KOPT-K1 (cell line): ENCODE data around the gene CAMTA1.

ENCODE experiments used
- H3K27ac ChIP-seq: fragments of 200-600 bp; sonication (generic); 2 replicates; pipeline ENCODE4 v1.5.1; 2016; ENCODE audit warnings: antibody characterized with exemption, mild to moderate bottlenecking, low read depth, low read length; ENCODE audit not compliant: poor library complexity, severe bottlenecking
- H3K36me3 ChIP-seq: fragments of 200-600 bp; sonication (generic); 2 replicates; pipeline ENCODE4 v1.5.1; 2017; ENCODE audit warnings: antibody characterized with exemption, mild to moderate bottlenecking, low read length, moderate library complexity; ENCODE audit not compliant: insufficient read depth
- H3K9me3 ChIP-seq: fragments of 200-600 bp; sonication (generic); 2 replicates; pipeline ENCODE4 v1.5.1; 2017; ENCODE audit warnings: antibody characterized with exemption, low read length, mild to moderate bottlenecking; ENCODE audit not compliant: insufficient read depth, poor library complexity, severe bottlenecking

CAMTA1 gene

DNA sequence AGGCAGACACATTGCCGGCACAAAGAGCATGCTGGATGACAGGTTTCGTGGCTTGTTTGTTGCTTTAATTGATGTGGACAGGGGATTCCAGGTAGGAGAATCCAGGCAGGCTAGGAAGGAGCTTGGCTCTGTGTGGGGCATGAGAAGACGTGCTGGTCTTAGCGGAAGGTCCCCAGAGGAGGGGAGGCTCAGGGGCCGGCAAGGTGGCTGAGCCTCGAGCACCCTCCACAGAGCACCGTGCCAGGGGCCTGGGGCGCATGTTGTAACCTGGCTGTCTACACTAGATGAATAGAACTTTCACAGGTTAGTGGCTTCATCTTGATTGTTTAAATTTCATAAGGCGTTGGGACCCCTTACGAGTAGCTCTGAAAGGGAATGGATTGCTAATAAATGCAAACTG, 223.1 kb downstream of the CAMTA1 start:
- Histone ChIP-seq H3K27ac (no peak overlapping the region), H3K36me3 (no peaks in the 10 kb centered on the region)

DNA sequence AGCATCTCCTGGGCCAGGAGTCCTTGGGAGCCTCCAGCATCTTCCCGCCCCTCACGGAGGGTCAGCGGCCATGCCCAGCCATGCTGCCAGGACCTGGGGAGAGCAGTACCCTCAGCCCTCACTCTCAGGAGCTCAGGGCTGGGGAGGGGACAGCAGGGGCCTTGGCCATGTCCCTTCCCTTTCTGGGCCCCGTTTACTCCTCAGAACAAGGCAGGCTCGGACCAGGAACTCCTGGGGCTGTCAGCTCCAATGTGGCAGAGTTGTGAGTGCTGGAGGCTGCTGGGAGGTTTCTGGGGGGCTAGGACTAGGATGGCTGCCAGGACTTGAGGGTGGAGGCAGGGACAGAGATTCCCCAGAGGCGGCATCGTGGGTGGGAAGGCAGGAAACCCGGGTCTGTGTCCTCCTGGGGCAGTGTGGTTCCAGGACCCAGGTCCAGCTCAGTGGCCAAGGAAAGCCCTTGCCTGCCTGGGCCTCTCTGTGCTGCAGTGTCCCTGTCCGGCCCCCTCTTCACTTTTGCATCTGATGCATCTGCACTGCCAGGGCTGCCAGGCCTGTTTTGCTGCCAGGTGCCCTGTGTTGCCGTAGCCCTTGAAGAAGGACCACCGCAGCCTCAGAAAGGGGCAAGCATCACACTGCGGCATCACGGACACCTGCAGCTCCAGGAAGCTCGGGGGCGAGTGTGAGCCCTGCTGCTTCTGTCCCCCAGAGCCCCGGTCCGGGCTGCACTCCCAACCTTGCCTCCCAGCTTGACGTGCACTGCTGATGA, 223.9 kb downstream of the CAMTA1 start:
- no peaks in the 10 kb centered on the region for H3K9me3 ChIP-seq
- H3K36me3 ChIP-seq: no peaks in the 10 kb centered on the region
- no peak overlapping the region for H3K27ac ChIP-seq

More for the DNA sequence above, 223.1 kb downstream of the CAMTA1 start:
- no peaks in the 10 kb centered on the region for H3K9me3 ChIP-seq

DNA sequence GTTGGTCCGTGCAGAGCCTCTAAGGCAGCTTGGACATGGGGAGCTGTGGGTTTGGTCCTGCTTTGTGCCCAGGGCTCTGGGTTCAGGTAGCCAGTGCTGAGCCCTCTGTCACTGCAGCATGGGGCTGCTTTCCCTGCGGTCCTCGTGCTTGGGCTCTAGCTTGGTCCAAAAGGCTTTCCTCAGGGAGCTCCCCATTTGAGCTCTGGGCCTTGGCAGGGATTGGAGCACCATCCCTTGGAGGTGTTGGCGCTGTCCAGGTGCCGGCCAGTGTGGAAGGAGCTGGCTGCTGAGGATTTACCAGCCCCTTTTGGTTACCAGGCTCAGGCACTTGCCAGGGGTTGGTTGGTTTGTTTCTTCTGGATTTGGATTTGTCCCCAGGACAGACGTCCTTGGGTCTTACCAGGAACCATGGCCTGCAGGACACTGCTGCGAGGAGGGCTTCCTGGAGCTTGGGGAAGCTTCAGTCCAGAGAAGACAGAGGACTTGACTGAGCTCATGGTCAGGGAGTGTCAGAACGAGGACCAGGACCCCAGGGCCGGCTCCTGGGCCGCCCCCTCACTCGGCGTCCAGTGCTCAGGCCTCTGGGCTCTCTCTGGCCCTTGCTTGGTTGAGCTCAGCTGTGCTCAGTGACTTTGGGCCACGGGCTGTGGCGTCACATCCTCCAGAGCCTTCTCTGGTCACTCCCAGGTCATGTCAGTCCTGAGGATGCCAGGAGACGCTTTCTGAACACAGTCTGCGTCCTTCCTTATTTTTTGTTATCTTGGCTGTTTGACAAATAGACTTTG, 224.7 kb downstream of the CAMTA1 start:
- no peak overlapping the region for H3K27ac ChIP-seq
- H3K36me3 ChIP-seq: no peaks in the 10 kb centered on the region
- H3K9me3 ChIP-seq: no peaks in the 10 kb centered on the region

DNA sequence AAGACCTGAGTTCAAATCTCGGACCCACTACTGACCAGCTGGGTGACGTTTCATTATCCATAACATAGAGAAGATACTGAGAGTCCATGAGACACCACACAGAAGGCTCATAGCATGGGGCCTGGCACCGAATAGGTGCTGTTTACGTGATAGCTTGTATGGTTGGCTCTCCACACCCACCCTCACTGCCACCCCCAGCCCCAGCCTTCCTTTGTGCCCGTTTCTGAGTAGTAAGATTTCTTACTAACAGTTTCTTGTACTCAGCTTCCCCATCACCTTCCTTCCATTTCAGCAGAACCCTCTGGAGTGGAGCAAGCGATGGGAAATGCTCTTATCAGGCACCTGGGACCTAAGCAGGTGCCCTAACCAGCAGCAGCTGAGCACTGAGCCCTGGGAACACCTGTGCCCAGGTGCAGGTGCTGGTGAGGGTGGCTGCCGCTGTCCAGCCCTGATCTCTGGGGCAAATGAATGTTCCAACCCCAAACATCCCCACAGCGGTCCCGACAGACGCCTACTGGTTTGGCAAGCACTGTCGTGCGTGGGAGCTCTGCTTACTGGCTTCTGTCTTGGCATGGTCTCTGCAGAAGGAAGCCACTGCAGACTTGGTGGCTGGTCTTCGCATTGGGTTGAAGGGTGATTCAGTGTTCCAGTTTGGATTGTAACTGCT, 225.4 kb downstream of the CAMTA1 start:
- no peaks in the 10 kb centered on the region for H3K9me3 ChIP-seq
- H3K36me3 ChIP-seq: no peaks in the 10 kb centered on the region
- H3K27ac ChIP-seq: no peak overlapping the region

DNA sequence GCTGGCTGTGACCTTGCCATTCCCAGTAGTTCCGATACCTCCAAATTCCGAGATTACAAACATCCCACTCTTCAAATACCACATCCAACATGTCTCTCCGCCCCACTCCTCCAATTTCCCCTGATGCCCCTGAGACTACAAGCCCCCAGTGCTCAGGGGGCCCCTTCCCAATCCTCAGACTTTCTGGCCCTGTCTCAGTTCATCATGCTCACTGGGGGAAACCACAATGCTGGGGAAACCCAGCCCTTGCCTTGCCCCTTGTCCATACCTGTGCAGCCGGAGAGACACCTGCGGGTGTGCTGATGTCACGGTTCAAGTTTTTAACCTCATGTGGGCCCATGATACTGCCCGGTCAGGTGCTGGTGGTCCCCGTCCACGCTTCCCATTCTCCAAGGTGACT, 226.6 kb downstream of the CAMTA1 start:
- Histone ChIP-seq H3K36me3 (no peaks in the 10 kb centered on the region), H3K27ac (no peak overlapping the region), H3K9me3 (no peaks in the 10 kb centered on the region)

DNA sequence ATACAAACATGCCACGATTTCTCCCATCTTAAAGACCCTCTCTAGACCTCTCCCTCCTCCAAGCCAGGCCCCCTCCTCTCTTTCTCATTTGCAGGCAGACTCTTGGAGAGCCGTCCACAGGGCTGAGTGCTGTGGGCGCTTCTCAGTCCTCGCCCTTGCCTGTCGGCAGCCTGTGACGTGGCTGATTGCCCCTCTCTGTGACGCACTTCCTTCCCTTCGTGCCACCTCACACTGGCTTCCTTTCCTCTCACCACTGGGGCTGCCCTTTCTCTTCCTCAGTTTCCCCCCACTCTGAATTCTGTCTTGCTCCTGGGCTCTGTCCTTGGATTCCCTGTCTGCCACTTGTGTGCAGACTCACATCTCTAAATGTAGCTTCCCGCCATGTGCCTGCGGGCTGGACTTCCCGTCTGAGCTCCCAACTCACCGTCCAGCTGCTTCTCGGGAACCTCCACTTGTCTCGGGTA, 227.2 kb downstream of the CAMTA1 start:
- H3K27ac ChIP-seq: no peak overlapping the region
- no peaks in the 10 kb centered on the region for H3K9me3 ChIP-seq
- no peaks in the 10 kb centered on the region for H3K36me3 ChIP-seq

DNA sequence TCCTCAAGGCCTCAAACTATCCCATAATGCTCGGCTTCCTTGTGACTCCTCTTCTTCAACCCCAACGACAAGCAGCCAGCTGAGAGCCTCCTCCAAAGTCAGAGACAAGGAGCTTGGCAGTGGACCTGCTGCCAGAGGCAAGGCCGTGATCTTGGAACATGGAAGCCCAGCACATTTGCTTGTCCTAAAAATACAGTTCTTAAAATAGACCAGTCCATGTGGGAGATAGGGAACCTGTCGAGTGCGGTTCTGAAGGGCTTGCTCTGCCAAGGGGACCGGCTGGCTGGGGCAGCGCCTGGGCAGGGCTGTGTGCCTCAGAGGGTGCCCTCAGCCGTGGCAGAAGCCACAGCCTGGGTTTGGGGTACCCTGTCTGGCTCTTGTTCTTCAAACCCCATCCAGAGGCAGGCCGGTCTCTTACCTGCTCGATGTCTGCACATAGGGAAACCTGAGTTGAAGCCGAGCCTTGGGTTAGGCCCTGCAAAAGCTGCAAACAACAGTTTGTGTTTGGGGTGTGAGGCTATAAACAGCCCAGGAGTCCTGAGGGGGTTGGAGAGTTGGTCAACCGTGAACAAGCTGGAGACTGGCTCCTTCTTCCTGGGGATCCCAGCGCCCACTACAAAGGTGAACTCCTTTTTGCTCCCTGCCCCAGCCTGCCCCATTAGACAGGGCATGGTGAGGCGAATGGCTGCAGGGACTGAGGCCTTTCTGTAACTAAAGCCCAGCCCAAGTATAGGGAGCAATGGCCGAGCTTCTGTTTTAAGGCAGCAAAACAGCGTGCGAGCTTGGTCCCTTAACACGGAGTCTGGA, 228.8 kb downstream of the CAMTA1 start:
- Histone ChIP-seq H3K27ac (no peak overlapping the region), H3K36me3 (no peaks in the 10 kb centered on the region), H3K9me3 (no peaks in the 10 kb centered on the region)

DNA sequence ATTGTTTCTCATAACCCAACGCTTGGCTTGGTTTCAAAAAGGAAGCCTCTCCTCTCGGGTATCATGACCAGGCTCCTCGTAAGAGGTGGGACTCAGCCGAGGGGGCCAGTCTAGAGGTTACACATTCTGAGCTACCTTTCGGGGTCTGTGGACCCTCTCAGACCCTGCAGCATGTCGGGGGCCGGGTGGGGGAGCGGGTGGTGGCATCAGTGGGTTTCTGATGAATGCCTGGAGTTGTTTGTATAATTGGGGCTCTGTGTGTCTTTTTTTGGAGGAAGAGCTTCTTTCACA, 229.3 kb downstream of the CAMTA1 start:
- H3K27ac ChIP-seq: no peak overlapping the region
- H3K9me3 ChIP-seq: no peaks in the 10 kb centered on the region
- H3K36me3 ChIP-seq: no peaks in the 10 kb centered on the region

DNA sequence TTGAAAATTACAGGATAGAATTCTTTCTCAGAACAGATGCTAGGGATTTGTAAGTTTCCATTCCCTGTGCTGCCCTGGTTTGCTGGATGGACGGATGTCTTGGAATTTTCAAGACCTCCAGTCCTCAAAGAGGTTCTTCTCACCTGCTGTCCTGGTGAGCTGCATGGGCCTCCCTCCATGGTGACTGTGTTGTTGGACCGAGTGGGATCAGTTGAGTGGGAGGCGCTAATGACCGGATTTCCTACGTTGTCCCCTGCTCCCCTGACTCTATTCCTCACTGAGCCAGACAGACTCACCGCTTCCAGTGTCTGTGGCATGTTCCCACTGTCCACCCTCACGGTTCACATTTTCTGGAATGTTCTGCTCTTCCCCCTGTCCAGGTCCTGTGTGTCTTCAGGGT, 229.8 kb downstream of the CAMTA1 start:
- no peaks in the 10 kb centered on the region for H3K36me3 ChIP-seq
- H3K9me3 ChIP-seq: no peaks in the 10 kb centered on the region
- H3K27ac ChIP-seq: no peak overlapping the region

DNA sequence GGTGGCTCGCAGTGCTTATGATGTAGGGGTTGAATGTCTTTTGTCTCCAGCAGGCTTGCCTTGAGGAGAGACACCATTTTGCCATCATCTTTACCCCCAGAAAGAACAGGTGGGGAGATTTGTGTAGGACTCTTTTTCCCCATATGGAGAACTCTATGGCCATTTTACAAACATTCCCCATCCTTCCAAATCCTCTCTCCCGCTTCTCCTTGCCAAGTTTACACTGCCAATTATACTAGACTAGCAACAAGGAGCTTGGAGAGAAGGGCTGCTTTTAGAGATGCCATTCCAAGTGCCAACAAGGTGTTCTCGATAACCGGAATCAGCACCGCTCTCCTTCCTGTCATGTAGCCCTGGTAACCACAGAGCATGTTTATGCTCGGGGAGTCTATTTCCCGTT, 233.1 kb downstream of the CAMTA1 start:
- no peaks in the 10 kb centered on the region for H3K36me3 ChIP-seq
- H3K27ac ChIP-seq: no peak overlapping the region
- H3K9me3 ChIP-seq: no peaks in the 10 kb centered on the region

DNA sequence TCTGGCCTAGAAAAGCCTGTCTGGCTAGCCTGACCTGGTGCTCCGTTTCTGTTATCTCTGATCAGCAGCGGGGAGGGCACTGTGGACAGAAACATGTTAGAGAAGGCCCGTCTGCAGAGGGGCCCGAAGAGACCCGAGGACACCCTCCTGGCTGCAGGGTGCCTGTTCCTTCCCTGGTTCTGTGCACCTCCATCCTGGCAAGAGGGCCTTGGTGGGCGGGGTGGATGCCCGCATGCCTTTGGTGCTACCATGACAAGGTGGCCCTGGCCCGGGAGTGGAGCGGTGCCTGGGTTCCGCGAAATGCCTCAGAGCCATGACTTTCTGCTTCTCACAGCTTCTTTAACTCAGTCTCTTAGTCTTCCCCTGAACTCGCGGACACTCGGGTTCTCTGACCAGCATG, 233.6 kb downstream of the CAMTA1 start:
- H3K36me3 ChIP-seq: no peaks in the 10 kb centered on the region
- no peak overlapping the region for H3K27ac ChIP-seq

DNA sequence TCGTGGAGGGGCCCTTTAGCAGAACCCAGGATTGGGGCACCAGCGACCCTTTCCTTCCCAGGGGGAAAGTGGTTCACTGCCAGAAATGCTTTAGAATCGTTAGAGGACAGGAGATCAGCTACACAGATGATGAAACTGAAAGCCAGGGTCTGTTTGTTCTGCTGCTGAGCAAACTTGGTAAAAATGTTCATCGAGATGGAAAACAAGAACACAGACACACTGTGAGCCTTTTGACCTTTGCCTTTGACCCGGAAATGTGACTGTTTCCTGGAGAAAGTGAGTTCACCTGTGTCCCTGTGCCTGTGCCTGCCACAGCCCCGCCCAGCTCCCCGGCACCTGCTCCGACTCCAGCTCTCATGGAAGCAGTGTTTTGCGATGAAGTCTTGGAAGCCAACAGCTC, 234.3 kb downstream of the CAMTA1 start:
- no peaks in the 10 kb centered on the region for H3K36me3 ChIP-seq
- no peaks in the 10 kb centered on the region for H3K9me3 ChIP-seq
- no peak overlapping the region for H3K27ac ChIP-seq

More for the DNA sequence above, 233.6 kb downstream of the CAMTA1 start:
- no peaks in the 10 kb centered on the region for H3K9me3 ChIP-seq

DNA sequence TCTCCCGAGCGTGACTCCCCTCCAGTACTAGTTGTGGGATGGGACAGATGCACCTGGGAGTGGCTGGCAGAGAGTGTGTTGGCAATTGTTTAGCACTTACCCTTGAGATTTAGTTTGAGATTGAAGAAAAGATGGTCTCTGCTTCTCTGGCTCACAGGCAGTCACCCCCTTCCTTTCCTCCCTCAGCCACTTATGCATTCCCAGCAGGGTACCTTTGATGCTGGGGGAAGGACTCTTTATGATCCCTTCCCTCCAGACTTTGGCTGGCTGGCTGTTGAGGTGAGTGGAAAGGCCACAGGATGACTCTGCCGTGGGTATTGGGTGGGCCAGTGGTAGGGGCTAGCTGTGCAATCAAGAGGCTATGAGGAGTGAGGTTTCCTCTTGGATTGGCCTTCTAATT, 236.8 kb downstream of the CAMTA1 start:
- Histone ChIP-seq H3K9me3 (no peaks in the 10 kb centered on the region), H3K27ac (no peak overlapping the region), H3K36me3 (no peaks in the 10 kb centered on the region)

DNA sequence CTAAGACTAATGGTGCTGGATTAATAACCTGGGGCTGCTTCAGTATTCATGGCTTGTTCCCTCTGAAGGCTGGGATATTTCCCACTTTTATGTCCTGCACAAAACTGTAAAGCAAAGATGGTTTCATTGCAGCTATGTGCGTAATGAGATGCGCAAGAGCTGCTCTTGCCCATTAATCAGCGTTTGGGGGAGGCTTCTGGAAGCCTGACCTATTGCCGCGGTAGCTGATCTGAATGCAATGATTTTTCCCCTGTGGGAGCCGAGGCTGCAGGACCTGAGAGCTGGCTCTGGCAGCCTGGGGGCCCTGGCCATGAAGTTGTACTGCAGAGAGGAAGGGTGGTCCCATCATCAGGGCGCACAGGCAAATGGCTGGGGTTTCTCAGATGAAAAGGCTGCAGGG, 239.8 kb downstream of the CAMTA1 start:
- H3K27ac ChIP-seq: no peak overlapping the region

DNA sequence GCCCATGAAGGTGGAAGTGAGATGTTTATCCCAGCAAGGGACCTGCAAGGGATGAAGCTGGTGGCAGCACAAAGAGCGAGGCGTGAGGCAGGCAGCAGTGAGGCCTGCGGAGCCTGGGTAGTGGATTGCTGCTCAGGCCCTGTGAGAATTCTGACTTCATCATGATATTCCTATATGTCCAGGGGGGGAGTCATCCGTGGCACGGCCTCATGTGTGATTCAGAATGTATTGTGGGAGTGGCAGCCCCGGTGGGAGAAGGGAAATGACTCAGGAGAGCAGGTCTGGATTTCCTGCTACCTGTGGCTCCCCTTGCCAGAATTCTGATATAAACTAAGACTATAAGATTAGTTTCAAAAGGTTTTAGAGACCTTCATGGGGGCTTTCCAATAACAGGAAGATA, 240.9 kb downstream of the CAMTA1 start:
- Histone ChIP-seq H3K36me3 (no peaks in the 10 kb centered on the region), H3K9me3 (no peaks in the 10 kb centered on the region), H3K27ac (no peak overlapping the region)

More for the DNA sequence above, 239.8 kb downstream of the CAMTA1 start:
- H3K9me3 ChIP-seq: no peaks in the 10 kb centered on the region
- H3K36me3 ChIP-seq: no peaks in the 10 kb centered on the region
